GM12892 (cell line): Measurements from ENCODE around the gene FMO4.
"Not testable (repeated sequence)": the region's sequence is repeated elsewhere in the genome, so short reads cannot be mapped to it uniquely, and the experiment has no call there.

Experiments used
- POLR2AphosphoS5 ChIP-seq: IDR thresholded peaks from 2 replicates; pipeline ENCODE4 v1.6.1; 2011; ENCODE audit warnings: low read depth, low read length, control low read depth
- TAF1 ChIP-seq: IDR thresholded peaks from 2 replicates; pipeline ENCODE4 v1.6.1; 2011; ENCODE audit warnings: low read depth, mild to moderate bottlenecking, control low read depth, low read length, borderline replicate concordance

GRCh38 chr1:171295383-171295782 lies 18.6 kb upstream of the FMO4 start:
- TF ChIP-seq POLR2AphosphoS5, TAF1: not testable (repeated sequence)
